Activated CD4-positive, alpha-beta T cell treated with anti-CD3 and anti-CD28 coated beads, Interleukin-10, Interleukin-2, amounts not matched to agents 100 ng/mL and 50 ng/mL, durations not matched to agents 16 hours and 8 hours (primary cell): ENCODE data around the gene DCTN1.
"Not testable (repeated sequence)": the region's sequence is repeated elsewhere in the genome, so short reads cannot be mapped to it uniquely, and the experiment has no call there.

Experiments used
- DNase-seq: peaks from one replicate; pipeline ENCODE4 v3.0.0-alpha.2; 2020

DCTN1 gene

GRCh38 chr2:74368499-74368898, 11.6 kb downstream of the DCTN1 start:
- no peak for DNase-seq

GRCh38 chr2:74367789-74368188, 12.3 kb downstream of the DCTN1 start:
- no peak for DNase-seq

GRCh38 chr2:74366036-74366435, 14.1 kb downstream of the DCTN1 start:
- no peak for DNase-seq

GRCh38 chr2:74364533-74365505, 15.3 kb downstream of the DCTN1 start:
- DNase-seq, result no peak

GRCh38 chr2:74361327-74361726, 18.8 kb downstream of the DCTN1 start:
- no peak for DNase-seq

- no peak for DNase-seq
Measured at GRCh38 chr2:74357627-74358026, 22.5 kb downstream of the DCTN1 start.

GRCh38 chr2:74349889-74350288, 30.2 kb downstream of the DCTN1 start:
- no peak for DNase-seq

GRCh38 chr2:74347742-74348141, 32.4 kb downstream of the DCTN1 start:
- no peak for DNase-seq

GRCh38 chr2:74347303-74347702, 32.8 kb downstream of the DCTN1 start:
- DNase-seq, result no peak

- DNase-seq, result no peak
Measured at GRCh38 chr2:74345272-74345943, 34.7 kb downstream of the DCTN1 start.

GRCh38 chr2:74343316-74343715, 36.8 kb downstream of the DCTN1 start, which contains the start of gene SLC4A5:
SLC4A5 (minus strand) TSS chr2:74343416; CDS start chr2:74315023, 28,393 bp downstream.
- no peak for DNase-seq

- not testable (repeated sequence) for DNase-seq
Measured at GRCh38 chr2:74336227-74336626, 43.9 kb downstream of the DCTN1 start.

GRCh38 chr2:74334931-74335333, 45.2 kb downstream of the DCTN1 start:
- DNase-seq, result peak; percentile 71

- no peak for DNase-seq
Measured at GRCh38 chr2:74333896-74334586, 46.1 kb downstream of the DCTN1 start.

GRCh38 chr2:74333175-74333574, 46.9 kb downstream of the DCTN1 start:
- peak; percentile 30 for DNase-seq

- no peak for DNase-seq
Measured at GRCh38 chr2:74332550-74333174, 47.4 kb downstream of the DCTN1 start.

GRCh38 chr2:74328573-74328972, 51.5 kb downstream of the DCTN1 start:
- no peak for DNase-seq

GRCh38 chr2:74328074-74328473, 52.0 kb downstream of the DCTN1 start:
- no peak for DNase-seq

GRCh38 chr2:74327627-74328026, 52.5 kb downstream of the DCTN1 start:
- no peak for DNase-seq

- no peak for DNase-seq
Measured at GRCh38 chr2:74327199-74327598, 52.9 kb downstream of the DCTN1 start.

- DNase-seq, result no peak
Measured at GRCh38 chr2:74325815-74326214, 54.3 kb downstream of the DCTN1 start.

- no peak for DNase-seq
Measured at GRCh38 chr2:74321737-74322136, 58.4 kb downstream of the DCTN1 start.

GRCh38 chr2:74317701-74318100, 62.4 kb downstream of the DCTN1 start:
- no peak for DNase-seq
